Keratinocyte (primary cell): ENCODE data around the gene DMRTA2.
A peak's percentile ranks its signal among the peaks of the same experiment; 100 is the strongest.

ENCODE experiments used
- CTCF ChIP-seq, 3 experiments: IDR thresholded peaks in 1 of 3; conservative IDR thresholded peaks in 1 of 3; optimal IDR thresholded peaks in 1 of 3; 2 replicates in 2 of 3; 3 replicates in 1 of 3; pipeline versions ENCODE3 to v1.5.1; 2011; ENCODE audit warnings: low read length in 3 of 3, mild to moderate bottlenecking in 3 of 3, moderate library complexity in 2 of 3, control low read depth in 1 of 3, inconsistent platforms in 1 of 3; ENCODE audit not compliant: insufficient read depth in 2 of 3; ENCODE audit errors: extremely low read depth in 1 of 3
- EZH2 ChIP-seq: IDR thresholded peaks from one replicate; pipeline ENCODE4 v1.6.1; 2012; ENCODE audit warnings: inconsistent platforms, mild to moderate bottlenecking, low read length, moderate library complexity

GRCh38 chr1:50416150-50416527 lies 7.1 kb downstream of the DMRTA2 start:
- no peak for TF ChIP-seq CTCF (optimal IDR thresholded peaks at IDR 0.05 in 1 of 3, IDR thresholded peaks at IDR 0.05 in 1 of 3, conservative IDR thresholded peaks at IDR 0.05 in 1 of 3; ENCODE audit: extremely low read depth in 1 of 3, insufficient read depth in 2 of 3, low read length in 3 of 3)
- TF ChIP-seq EZH2 = peak; percentile 95
